Body of pancreas (tissue), 4 donors: ENCODE results near the gene ZDHHC18. TPM values are rescaled to one million over a fixed set of nuclear protein-coding genes. Genes with fewer than 3 reads are reported as not detected.

ENCODE experiments used
- ATAC-seq: fragments of 150-250 bp; one replicate; pipeline ENCODE4 v1.9.1; 2016
- DNase-seq, 4 donors: peaks; one replicate each; pipeline ENCODE4 v3.0.0-alpha.2; 2019
- H3K27ac ChIP-seq, 4 donors: fragments of 200-600 bp; sonication (generic); 1 replicate in 3 of 4; 2 replicates in 1 of 4; pipeline versions ENCODE4 v1.5.1 to v1.6.1; 2016 to 2019; ENCODE audit warnings: mild to moderate bottlenecking in 1 of 4, mixed read lengths in 1 of 4, moderate library complexity in 1 of 4
- H3K27me3 ChIP-seq, 2 donors: fragments of 200-600 bp; sonication (generic); one replicate each; pipeline ENCODE4 v1.6.0; 2016; ENCODE audit warnings: mild to moderate bottlenecking in 1 of 2
- H3K36me3 ChIP-seq, 2 donors: fragments of 200-600 bp; sonication (generic); replicated peaks in 1 of 2; 2 replicates each; pipeline ENCODE4 v1.5.1; 2016; ENCODE audit warnings: low read depth in 2 of 2; ENCODE audit not compliant: insufficient read depth in 1 of 2
- H3K4me1 ChIP-seq: fragments of 200-600 bp; sonication (generic); one replicate; pipeline ENCODE4 v1.6.0; 2016
- H3K4me3 ChIP-seq, 2 donors: fragments of 200-600 bp; sonication (generic); 1 replicate in 1 of 2; 2 replicates in 1 of 2; pipeline ENCODE4 v1.5.1; 2016 to 2019
- H3K9me3 ChIP-seq, 3 donors: fragments of 200-600 bp; sonication (generic); 1 replicate in 2 of 3; 2 replicates in 1 of 3; pipeline ENCODE4 v1.5.1; 2016
- CTCF ChIP-seq, 7 experiments: fragments of 450-650 bp in 4 of 7; fragments of 200-600 bp in 3 of 7; sonication (generic) in 3 of 7; IDR thresholded peaks; one replicate each; pipeline ENCODE4 v1.5.1; 2016 to 2019; ENCODE audit warnings: antibody characterized with exemption in 7 of 7
- POLR2A ChIP-seq, 3 donors: fragments of 450-650 bp; IDR thresholded peaks; one replicate each; pipeline ENCODE4 v1.6.1; 2016; ENCODE audit warnings: antibody characterized with exemption in 3 of 3, mild to moderate bottlenecking in 2 of 3
- WGBS, 2 donors: methylation state at CpG; one replicate each; pipeline ENCODE4 v1.1.5; 2017; 5-methylcytosine and 5-hydroxymethylcytosine counted together
- intact Hi-C: fragments of 100-400 bp; cut with DNase I; formaldehyde crosslinking; loops from one replicate; pipeline ENCODE4 v1.15.1; 2023
- total RNA-seq, 2 donors: library from RNA; depleted of rRNA; stranded (reverse); fragments of >200 nt; gene quantifications; one replicate each; pipeline ENCODE4 v1.1.0, GENCODE V29; 2016

ZDHHC18 gene
- total RNA-seq, 2 donors from 2014 or later = 4.6 to 5.7 TPM

GRCh38 chr1:26791148-26791547 lies 35.3 kb upstream of the ZDHHC18 start:
- WGBS, 2 donors = 58 to 66% methylated on average over 6 of the region's 6 CpGs
- H3K36me3 ChIP-seq = peaks cover 0 to 1% of the 10 kb centered on the region in 2 donors
- intact Hi-C loops = loop anchor here (5.0 to 10.0 kb wide), 2 partner anchors 116 to 184 kb away; no protein-coding TSS in a partner anchor
- TF ChIP-seq POLR2A (IDR thresholded peaks at IDR 0.05) (no peak), CTCF (IDR thresholded peaks at IDR 0.05) (no peak)
- H3K27ac ChIP-seq = no peak overlapping the region
- no peaks in the 10 kb centered on the region for H3K27me3 ChIP-seq
- no peaks in the 10 kb centered on the region for H3K9me3 ChIP-seq
- ATAC-seq (no peak), DNase-seq (no peak)
- no peak overlapping the region for H3K4me3 ChIP-seq
- H3K4me1 ChIP-seq = peaks cover 12% of the 10 kb centered on the region

DNA sequence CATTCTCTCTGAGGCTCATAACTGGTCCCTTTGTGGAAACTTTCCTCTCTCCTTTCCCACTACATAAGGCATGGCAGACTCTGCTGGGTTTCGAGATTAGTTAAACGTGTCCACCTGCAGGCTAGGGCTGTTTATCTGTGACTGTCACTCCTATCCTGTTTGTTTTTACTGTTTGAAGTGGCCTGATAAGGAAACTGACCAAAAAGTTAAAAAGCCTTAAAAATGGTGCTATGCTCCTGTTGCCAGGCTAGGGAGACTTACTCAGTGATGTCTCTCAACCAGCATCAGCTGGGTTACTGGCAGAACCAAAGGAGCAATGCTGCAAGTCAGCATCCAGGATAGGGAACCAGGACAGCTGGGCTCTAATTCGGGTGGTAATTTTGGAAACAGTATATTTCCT lies 34.9 kb upstream of the ZDHHC18 start:
- Histone ChIP-seq H3K36me3 (peaks cover 0 to 1% of the 10 kb centered on the region in 2 donors), H3K9me3 (no peaks in the 10 kb centered on the region), H3K4me3 (no peak overlapping the region), H3K27me3 (no peaks in the 10 kb centered on the region), H3K4me1 (peaks cover 8% of the 10 kb centered on the region), H3K27ac (no peak overlapping the region)
- DNase-seq (no peak), ATAC-seq (no peak)
- TF ChIP-seq POLR2A (IDR thresholded peaks at IDR 0.05) (no peak), CTCF (IDR thresholded peaks at IDR 0.05) (no peak)
- 23 to 26% methylated on average over 3 of the region's 3 CpGs for WGBS, 2 donors
- intact Hi-C loops = loop anchor here (5.0 to 10.0 kb wide), 2 partner anchors 117 to 184 kb away; no protein-coding TSS in a partner anchor

DNA sequence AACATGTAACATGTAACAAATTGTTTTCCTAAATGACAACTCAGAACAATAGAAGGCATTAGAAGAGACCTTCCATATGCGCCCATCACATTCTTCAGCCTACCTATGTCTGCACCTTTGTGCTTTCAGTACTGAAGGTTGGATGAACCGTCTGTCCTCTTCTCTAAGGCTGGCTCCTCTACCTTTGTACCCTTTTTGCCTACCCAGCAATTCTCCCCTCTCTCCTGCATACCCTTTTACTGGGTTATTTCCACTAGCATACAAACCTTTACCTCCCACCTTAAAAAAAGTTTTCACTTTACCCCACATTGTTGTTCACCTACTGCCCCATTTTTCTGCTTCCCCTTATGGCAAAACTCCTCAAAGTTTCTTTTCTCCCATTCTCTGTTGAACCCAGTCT lies 33.6 kb upstream of the ZDHHC18 start:
- Histone ChIP-seq H3K36me3 (peaks cover 0 to 1% of the 10 kb centered on the region in 2 donors), H3K27me3 (no peaks in the 10 kb centered on the region), H3K27ac (no peak overlapping the region), H3K9me3 (no peaks in the 10 kb centered on the region), H3K4me1 (no peaks in the 10 kb centered on the region), H3K4me3 (no peak overlapping the region)
- WGBS, 2 donors = 83 to 89% methylated on average over 2 of the region's 2 CpGs
- DNase-seq (no peak), ATAC-seq (no peak)
- no peak for TF ChIP-seq CTCF (IDR thresholded peaks at IDR 0.05)
- TF ChIP-seq POLR2A (IDR thresholded peaks at IDR 0.05) = no peak
- intact Hi-C loops = loop anchor here (5.0 to 10.0 kb wide), 2 partner anchors 118 to 186 kb away; no protein-coding TSS in a partner anchor

- Histone ChIP-seq H3K36me3 (peaks cover 0 to 1% of the 10 kb centered on the region in 2 donors), H3K9me3 (no peaks in the 10 kb centered on the region), H3K27ac (no peak overlapping the region), H3K27me3 (no peaks in the 10 kb centered on the region), H3K4me3 (no peak overlapping the region), H3K4me1 (no peaks in the 10 kb centered on the region)
- 80 to 82% methylated on average over 5 of the region's 5 CpGs for WGBS, 2 donors
- DNase-seq (no peak), ATAC-seq (no peak)
- TF ChIP-seq POLR2A (IDR thresholded peaks at IDR 0.05) = no peak
- TF ChIP-seq CTCF (IDR thresholded peaks at IDR 0.05) = no peak
- intact Hi-C loops = loop anchor here (5.0 to 10.0 kb wide), 2 partner anchors 120 to 187 kb away; no protein-coding TSS in a partner anchor
Observed at GRCh38 chr1:26794391-26794790, 32.1 kb upstream of the ZDHHC18 start.

DNA sequence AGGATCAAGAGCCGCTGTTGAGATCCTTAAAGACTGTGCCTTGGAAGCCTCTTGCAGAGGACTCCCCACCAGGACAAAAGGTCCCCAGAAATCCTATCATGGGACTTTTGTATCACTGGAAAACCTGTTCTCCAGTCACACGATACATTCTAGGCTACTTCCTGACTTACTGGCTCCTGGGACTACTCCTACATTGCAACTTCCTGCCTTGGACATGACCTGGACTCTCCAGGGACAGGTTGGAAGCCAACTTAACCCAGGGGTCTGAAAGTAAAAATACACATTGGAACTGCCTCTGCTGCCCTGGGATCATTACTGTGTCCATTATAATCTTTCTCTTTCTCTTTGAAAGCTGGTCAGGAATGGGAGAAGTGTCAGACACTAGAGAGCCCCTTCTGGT lies 28.9 kb upstream of the ZDHHC18 start:
- DNase-seq = no peak
- Histone ChIP-seq H3K36me3 (peaks cover 0 to 1% of the 10 kb centered on the region in 2 donors), H3K9me3 (no peaks in the 10 kb centered on the region), H3K4me1 (peaks cover 4% of the 10 kb centered on the region), H3K27ac (no peak overlapping the region), H3K27me3 (no peaks in the 10 kb centered on the region), H3K4me3 (no peak overlapping the region)
- ATAC-seq = no peak
- WGBS, 2 donors = 85 to 96% methylated on average over 2 of the region's 2 CpGs
- intact Hi-C loops = loop anchor here (10.0 kb wide), 1 partner anchor 123 kb away; no protein-coding TSS in a partner anchor
- TF ChIP-seq CTCF (IDR thresholded peaks at IDR 0.05) (no peak), POLR2A (IDR thresholded peaks at IDR 0.05) (no peak)
